Right atrium auricular region (tissue), 2 donors: Measurements from ENCODE around the gene FTCDNL1. TPM values are rescaled to one million over a fixed set of nuclear protein-coding genes. Genes with fewer than 3 reads are reported as not detected.

Source experiments
- DNase-seq: peaks from one replicate; pipeline ENCODE4 v3.0.0-alpha.2; 2019; ENCODE audit warnings: low spot score
- H3K27ac ChIP-seq, 2 donors: fragments of 200-600 bp; sonication (generic); 1 replicate in 1 of 2; 2 replicates in 1 of 2; pipeline ENCODE4 v1.5.1; 2016 to 2019
- H3K27me3 ChIP-seq, 2 donors: fragments of 200-600 bp; sonication (generic); one replicate each; pipeline versions ENCODE4 v1.5.1 to v1.6.0; 2017 to 2019
- H3K36me3 ChIP-seq: fragments of 200-600 bp; sonication (generic); one replicate; pipeline ENCODE4 v1.5.1; 2016
- H3K4me1 ChIP-seq, 2 donors: fragments of 200-600 bp; sonication (generic); one replicate each; pipeline versions ENCODE4 v1.5.1 to v1.6.0; 2017 to 2019
- H3K4me3 ChIP-seq, 2 donors: fragments of 200-600 bp; sonication (generic); 1 replicate in 1 of 2; 2 replicates in 1 of 2; pipeline ENCODE4 v1.5.1; 2017 to 2019; ENCODE audit warnings: mild to moderate bottlenecking in 1 of 2, moderate library complexity in 1 of 2
- H3K9me3 ChIP-seq, 2 donors: fragments of 200-600 bp; sonication (generic); one replicate each; pipeline ENCODE4 v1.5.1; 2019
- total RNA-seq, 2 donors: library from RNA; depleted of rRNA; stranded (reverse); fragments of >200 nt; gene quantifications; one replicate each; pipeline ENCODE4 v1.1.0, GENCODE V29; 2016
- TF ChIP-seq, protein P1 (sequence below), 2 donors: fragments of 200-600 bp; sonication (generic); IDR thresholded peaks; one replicate each; pipeline ENCODE4 v1.5.1; 2019; ENCODE audit warnings: antibody characterized with exemption in 2 of 2

Gene FTCDNL1
- total RNA-seq, 2 donors from 2014 or later, result 2.8 to 3.5 TPM

DNA sequence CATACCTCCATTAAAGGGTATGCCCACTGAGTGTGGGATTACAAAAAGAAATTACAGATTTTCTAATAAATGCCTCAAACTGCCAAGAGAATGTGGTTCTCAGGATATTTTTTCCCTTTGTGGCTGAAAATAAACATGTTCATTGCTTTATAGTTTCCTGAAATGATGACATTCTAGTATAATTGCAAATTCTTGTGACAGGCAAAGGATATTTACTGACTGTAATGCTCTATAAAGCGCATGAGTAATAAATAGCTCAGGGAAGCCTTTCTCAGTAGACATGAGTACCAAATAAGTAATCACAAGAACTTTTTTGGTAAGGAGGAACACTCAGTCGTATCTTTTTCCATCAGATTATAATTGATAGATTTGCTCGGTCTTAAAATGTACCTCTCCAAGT lies 72.3 kb downstream of the FTCDNL1 start:
- Histone ChIP-seq H3K4me3 (no peak overlapping the region), H3K9me3 (no peaks in the 10 kb centered on the region), H3K36me3 (no peaks in the 10 kb centered on the region), H3K27me3 (no peaks in the 10 kb centered on the region), H3K27ac (no peak overlapping the region), H3K4me1 (no peaks in the 10 kb centered on the region)
- TF ChIP-seq, protein P1, sequence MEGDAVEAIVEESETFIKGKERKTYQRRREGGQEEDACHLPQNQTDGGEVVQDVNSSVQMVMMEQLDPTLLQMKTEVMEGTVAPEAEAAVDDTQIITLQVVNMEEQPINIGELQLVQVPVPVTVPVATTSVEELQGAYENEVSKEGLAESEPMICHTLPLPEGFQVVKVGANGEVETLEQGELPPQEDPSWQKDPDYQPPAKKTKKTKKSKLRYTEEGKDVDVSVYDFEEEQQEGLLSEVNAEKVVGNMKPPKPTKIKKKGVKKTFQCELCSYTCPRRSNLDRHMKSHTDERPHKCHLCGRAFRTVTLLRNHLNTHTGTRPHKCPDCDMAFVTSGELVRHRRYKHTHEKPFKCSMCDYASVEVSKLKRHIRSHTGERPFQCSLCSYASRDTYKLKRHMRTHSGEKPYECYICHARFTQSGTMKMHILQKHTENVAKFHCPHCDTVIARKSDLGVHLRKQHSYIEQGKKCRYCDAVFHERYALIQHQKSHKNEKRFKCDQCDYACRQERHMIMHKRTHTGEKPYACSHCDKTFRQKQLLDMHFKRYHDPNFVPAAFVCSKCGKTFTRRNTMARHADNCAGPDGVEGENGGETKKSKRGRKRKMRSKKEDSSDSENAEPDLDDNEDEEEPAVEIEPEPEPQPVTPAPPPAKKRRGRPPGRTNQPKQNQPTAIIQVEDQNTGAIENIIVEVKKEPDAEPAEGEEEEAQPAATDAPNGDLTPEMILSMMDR (IDR thresholded peaks at IDR 0.05), result no peak
- DNase-seq, result no peak

DNA sequence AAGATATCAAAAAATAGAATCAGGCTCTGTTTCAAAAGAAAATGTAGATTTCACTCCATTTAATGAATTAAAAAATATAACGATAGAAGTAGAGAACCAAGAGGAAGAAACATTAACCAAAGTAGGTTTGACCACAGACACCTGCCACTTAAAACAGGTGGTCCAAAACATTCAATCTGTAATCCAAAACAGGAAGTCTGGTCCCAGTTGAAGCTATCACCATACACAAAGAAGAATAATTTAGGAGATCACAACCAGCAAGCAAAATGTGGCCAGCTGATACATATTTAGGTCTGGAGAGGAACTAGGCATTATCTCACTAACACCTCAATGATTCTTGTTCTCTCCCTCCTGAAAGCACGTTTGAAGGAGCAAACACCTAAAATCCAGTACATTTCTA lies 73.1 kb downstream of the FTCDNL1 start:
- TF ChIP-seq, protein P1 (IDR thresholded peaks at IDR 0.05), result no peak
- Histone ChIP-seq H3K4me3 (no peak overlapping the region), H3K27ac (no peak overlapping the region), H3K9me3 (no peaks in the 10 kb centered on the region), H3K27me3 (no peaks in the 10 kb centered on the region), H3K36me3 (no peaks in the 10 kb centered on the region), H3K4me1 (no peaks in the 10 kb centered on the region)
- DNase-seq, result no peak

DNA sequence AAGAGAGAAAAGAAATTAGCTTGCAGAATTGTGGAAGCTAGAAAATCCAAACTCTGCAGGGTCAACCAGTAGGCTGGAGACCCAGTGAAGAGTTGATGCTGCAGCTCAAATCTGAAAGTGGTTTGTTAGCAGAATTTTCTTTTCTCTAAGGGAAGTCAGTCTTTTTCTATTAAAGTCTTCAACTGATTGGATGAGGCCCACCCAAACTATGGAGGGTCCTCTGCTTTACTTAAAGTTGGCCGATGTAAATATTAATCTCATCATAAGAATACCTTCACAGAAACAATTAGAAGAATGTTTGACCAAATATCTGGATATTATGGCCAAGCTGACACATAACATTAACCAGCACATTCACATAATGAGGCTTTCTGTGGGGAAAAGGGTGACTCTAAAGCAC lies 73.7 kb downstream of the FTCDNL1 start:
- DNase-seq, result no peak
- no peak overlapping the region for H3K27ac ChIP-seq
- no peaks in the 10 kb centered on the region for H3K36me3 ChIP-seq
- H3K9me3 ChIP-seq, result no peaks in the 10 kb centered on the region
- H3K27me3 ChIP-seq, result no peaks in the 10 kb centered on the region
- no peaks in the 10 kb centered on the region for H3K4me1 ChIP-seq
- H3K4me3 ChIP-seq, result no peak overlapping the region
- TF ChIP-seq, protein P1 (IDR thresholded peaks at IDR 0.05), result no peak

DNA sequence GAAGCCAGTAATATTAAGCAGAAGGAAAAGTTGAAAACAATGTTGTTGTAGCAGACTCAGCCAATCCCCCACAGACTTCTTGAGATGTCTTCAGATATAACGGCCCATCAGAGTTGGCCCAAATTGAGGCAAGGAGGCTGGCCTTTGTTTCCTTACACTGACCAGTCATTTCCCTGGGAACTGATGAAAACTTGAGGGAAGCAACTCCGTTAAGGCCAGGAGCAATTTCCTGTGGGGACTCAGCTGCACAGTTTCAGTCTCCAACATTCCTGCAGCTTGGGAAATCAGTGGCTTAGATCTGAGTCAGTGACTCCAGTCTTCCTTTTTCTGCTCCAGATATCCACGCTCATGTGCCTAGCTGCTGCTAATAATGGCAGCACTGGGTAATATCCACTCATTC lies 75.7 kb downstream of the FTCDNL1 start:
- Histone ChIP-seq H3K4me1 (no peaks in the 10 kb centered on the region), H3K36me3 (no peaks in the 10 kb centered on the region), H3K27me3 (no peaks in the 10 kb centered on the region), H3K9me3 (no peaks in the 10 kb centered on the region), H3K4me3 (no peak overlapping the region), H3K27ac (no peak overlapping the region)
- TF ChIP-seq, protein P1 (IDR thresholded peaks at IDR 0.05), result no peak
- no peak for DNase-seq

DNA sequence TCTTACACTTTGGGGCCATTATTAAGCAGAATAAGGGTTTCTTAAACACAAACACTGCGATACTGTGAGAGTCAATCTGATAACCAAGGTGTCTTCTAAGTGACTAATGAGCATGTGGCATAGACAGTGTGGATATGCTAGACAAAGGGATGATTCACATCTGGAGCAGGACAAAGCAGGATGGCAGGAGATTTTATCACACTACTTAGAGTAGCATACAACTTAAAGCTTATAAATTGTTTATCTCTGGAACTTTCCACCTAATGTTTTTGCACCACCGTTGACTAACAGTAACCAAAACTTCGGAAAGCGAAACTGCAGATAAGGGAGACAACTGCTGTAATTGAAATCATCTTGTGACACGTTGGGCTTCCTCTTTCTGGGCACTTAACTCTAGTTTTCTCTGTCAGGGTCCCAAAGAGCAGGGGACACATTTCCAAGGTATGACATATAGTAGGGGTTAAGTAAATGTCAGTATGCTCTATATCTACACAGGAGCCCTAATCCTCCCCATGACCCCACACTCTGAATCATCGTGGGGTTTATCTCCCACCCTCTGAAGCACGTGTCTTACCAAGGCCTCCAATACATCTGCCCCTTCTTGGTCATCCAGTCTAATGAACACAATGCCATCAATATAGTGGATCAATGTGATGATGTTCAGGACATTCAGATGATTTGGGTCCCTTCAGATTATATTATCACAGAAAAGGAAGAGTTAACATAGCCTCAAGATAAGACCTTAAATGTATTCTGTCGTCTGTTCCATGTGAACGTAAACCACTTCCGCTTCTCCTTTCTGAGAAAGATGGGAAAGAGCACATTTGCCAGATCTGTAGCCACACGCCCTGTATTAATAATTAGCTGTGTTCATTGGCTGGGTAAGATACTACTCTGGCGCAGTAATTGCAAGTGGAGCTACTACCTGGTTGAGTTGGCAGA lies 78.7 kb downstream of the FTCDNL1 start:
- Histone ChIP-seq H3K9me3 (no peaks in the 10 kb centered on the region), H3K36me3 (no peaks in the 10 kb centered on the region), H3K4me3 (no peak overlapping the region), H3K27me3 (no peaks in the 10 kb centered on the region), H3K4me1 (no peaks in the 10 kb centered on the region), H3K27ac (no peak overlapping the region)
- TF ChIP-seq, protein P1 (IDR thresholded peaks at IDR 0.05), result no peak
- no peak for DNase-seq
